NCI-H1417 (cell line): ENCODE results near the gene TCFL5.

Experiments used
- DNase-seq, 3 experiments: peaks; one replicate each; lab custom pipeline; 2025; lab: John Stamatoyannopoulos, UW

Gene TCFL5

DNA sequence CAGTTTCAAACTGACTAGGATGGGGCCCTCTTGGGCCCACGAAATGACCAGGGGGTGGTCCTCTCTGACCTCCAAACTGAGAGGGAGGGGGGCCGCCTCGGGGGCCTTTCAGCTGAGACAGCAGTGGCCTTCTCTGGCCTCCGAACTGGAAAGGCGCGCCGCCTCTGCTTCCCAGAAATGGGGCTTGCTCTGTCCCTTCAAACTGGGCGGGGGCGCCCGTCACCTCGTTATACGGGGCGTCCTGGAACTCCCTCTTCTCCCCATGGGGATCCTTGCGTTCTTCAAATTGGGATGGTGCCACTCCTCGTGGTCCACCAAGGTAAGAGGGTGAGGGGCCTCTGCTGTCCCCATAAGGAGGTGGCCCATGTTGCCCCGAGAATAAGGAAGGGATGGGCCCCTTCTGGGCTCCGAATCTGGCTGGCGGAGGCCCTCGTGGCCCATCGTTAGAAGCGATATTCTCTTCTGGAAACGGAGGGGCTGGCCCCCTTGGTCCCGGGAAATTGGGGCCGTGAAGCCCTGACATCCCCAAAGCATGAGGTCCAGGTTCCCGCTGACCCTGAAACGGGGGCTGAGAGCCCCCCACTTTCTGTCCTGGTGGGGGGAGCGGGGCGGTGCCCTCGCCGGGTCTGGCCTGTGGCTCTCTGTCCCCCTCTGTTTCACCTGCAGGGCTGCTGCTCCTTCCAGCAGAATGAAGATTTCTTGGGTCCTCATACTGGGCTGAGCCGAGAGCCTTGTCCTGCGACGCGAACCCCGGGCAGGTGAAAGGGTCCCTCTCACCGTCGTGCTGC is 18.7 kb upstream of the TCFL5 start:
- no peak for DNase-seq

DNA sequence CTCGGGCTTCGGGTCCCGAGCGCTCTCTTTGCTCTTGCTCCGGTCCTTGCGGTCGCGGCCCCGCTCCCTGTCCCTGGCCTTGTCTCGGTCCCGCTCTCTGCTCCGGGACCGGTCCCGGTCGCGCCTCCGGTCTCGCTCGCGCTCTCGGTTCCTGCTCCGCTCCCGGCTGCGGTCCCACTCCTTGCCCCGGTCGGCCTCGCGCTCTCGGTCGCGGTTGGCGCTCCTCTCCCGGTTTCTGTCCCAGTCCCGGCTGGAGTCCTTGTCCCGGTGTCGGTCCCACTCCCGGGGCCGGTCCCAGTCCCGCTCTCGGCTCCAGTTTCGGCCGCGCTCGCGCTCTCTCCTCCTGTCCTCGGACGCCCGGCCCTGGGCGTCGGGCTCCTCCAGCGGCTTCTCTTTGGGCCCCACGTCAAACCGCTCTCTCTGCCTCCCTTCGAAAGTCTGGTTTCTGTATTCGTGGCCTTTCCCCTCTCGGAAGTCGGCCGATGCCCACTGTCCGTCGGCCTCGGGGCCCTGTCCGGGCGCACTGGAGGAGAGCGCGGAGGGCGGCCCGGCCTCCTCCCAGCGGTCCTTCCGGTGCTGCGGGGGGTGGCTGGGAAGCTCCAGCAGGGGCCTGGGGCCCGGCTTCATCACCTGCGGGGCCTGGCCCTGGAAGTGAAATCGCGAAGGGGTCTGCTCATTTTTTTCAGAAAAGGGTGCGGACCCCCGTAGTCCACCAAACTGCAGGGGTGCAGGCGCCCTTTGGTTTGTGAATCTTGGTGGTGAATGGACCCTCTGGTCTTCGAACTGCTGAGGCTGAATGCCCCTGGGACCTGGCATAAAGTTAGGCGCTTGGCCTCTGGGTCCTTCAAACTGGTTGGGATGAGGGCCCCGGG is 17.9 kb upstream of the TCFL5 start:
- no peak for DNase-seq

DNA sequence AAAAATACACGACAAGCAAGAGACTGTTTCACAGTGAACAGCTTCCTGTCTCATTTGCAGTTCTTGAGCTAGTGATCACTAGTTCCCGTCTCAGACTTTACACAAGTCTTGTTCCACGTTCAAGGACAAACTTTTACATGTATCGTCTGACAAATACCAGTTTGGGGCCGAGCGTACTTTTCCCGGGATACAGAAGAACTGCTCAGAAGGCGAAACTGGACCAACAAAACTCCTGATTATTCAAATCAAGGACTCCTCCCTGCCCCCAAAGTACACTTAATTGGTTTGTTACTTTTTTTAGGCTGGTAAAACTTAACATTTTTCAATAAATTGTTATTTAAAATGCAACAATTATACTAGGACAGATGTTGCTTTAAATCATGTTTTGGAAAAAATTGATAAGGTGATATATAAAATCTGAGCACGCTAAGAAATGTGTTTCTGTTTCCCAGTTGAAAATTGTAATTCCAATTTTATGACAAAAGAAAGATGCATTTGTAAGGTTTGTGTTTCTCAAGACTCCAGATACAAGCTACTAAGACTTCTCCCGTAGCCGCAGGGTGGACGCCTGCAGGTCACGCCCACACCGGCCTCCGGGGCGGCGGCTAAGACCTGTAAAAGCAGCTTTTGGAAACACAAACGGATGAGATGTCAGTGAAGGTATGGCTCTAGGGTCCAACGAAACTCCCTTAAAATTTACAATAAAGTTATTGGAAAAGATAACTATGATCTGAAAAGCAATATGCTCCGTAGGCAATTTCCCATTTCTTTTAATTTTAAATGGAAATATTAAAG is 16.8 kb upstream of the TCFL5 start:
- DNase-seq: no peak

DNA sequence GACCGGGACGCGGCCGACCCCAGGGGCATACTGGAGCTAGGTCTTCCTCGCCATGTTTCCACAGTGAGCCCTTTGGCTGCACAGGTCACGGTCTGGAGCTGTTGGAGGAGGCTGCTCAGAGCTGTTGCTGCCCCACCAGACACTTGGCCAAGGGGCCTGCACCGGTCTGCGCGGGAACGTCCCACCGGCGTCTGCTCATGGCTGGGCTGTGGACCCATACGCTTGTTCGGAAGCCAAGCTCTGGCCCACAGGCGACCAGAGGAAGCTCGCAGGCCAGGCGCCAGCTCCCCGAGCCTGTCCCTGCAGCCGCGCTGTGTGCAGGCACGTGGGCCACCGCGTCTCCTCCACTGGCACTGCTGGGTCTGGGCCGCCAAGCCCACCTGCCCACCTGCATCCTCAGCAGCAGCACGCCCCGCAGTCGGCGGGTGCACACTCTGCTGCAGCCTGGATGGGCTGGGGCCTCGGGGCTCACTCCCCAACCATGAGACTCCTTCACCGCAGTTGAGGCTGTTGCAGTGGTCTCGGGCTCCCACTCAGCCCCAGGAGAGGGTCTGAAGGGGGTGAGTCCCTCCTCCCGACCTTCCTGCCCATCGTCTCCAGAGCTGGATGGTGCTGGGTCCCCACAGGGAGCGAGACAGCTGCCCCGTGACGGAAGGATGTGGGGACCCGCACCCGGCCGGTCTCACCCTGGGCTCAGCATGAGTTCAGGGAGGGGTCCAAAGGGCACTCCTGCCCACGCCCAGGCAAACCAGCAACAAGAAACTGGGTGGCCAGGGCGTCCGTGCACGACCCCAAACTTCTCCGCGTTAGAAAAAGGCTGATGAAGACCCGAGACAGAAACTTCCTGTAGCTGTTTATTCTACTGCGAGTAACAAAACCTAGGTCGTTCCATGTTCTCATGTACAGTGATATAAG is 15.5 kb upstream of the TCFL5 start:
- no peak for DNase-seq

DNA sequence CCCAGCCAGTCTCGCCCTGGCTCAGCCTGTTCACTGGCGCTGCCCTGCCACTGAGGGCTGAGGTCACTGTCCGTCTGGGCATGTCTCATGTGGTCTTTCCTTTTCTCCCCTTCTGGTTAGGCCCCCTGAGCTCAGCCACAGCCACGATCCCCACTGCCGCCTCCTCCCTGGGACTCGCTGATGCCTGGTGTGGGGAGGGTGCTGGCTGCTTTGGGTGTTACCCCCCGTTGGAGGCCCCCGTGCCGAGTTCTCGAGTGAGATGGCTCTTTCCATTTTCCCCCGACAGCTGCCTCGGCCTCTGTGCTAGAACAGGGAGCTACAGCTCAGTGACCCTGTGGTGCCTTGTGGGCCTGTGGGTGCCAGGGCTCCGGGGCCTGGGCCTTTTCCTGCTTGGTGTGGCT is 14.9 kb upstream of the TCFL5 start:
- no peak for DNase-seq

DNA sequence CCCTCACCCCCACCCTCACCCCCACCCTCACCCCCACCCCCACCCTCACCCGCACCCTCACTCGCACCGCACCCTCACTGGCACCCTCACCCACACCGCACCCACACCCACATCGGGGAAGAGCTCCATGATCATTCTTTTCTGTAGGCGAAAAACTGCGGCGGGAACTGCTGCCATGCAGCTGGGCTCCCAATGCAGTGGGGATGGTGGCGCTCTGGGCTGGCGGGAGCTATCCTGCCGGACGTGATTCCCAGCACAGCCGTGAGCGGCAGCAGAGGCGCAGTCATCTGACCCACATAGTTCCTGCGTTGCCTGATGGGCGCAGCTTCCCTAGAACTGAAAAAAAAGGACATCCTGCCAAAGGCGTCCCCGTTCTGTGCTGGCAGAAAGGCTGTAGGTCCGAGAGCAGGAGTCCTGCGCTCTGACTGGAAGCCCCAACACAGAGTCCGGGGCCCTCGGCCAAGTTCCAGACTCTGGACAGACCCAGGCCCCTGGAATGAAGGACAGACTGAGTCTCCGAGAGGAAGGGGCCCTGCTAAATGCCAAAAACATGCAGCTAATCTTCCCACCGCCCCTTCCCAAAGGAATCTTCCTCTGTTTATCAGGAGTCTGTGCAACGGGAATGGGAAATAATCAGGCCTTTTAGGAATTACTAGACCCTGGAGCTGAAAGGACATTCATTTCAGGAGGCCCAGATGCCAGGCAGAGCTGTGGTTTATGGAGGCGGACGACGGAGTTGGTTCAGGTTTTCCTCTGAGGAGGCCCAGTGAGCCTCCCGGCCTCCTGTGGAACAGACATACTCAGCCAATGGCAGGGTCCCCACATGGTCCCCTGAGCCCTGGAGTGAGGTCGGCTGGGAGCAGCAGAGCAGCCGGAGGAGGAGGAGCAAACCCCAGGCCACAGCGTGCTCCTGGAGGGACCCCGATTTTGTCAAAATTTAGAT is 14.1 kb upstream of the TCFL5 start:
- DNase-seq: peak; percentile 83 to 90 (median 83)

DNA sequence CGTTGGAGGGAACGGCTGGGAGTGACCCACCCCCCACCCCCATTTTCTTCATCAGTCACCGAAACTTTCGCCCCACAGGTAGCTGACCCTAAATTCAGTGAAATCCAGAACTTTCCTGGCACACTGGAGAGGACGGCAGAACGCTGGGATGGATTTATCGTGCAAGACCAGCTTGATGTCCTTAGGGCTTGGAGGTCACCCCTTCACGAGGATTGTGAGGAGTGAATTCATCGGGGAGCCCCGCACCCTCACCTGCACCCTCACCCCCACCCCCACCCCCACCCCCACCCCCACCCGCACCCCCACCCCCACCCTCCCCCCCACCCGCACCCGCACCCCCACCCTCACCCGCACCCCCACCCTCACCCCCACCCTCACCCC is 13.3 kb upstream of the TCFL5 start:
- DNase-seq: peak in 1 of 3 experiments; percentile 41

DNA sequence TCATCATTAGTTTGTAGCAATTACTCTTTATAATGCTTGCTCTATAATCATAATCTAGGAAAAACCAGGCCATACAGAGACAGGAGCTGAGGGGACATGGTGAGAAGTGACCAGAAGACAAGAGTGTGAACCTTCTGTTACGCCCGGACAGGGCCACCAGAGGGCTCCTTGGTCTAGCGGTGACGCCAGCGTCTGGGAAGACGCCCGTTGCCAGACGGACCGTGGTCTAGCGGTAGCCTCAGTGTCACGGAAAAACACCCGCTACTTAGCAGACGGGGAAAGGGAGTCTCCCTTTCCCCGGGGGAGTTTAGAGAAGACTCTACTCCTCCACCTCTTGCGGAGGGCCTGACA is 12.0 kb upstream of the TCFL5 start:
- DNase-seq: peak; percentile 26 to 79 (median 71)

DNA sequence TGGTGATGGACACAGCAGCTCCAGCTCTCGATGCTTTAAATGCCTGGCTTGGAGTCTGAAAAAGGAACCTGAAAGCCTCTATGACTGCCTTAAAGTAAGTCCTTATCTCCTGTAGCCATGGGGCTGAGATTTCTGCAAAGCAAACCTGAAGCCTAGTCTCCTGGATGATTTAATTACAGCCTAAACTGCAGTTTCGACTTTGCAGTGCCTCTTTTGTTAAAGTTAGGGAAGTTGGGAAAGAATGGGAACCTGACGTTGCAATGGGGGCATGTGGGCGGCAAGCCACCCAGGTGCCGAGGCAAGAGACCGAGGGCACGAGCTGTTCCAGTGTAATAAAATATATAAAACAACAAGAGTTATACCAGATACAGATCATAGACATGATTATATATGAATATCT is 11.7 kb upstream of the TCFL5 start:
- DNase-seq: no peak

DNA sequence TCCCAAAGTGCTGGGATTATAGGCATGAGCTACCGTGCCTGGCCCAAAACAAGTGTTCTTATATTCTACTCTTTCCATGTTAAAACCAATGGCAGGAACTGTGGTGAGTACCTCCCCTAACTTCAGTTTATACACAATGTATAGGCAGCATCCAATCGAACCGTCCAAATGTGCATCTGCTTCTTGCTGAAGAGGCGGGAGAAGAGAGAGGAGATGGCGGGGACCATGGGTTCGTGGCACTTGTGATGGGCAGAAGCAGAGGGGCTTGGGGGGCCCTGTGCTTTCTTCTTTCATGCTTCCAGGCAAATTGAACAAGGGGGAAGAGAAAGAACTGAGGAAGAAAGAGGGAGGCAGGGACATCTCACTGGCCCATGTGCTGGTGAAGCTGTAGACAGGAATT is 11.2 kb upstream of the TCFL5 start:
- no peak for DNase-seq

DNA sequence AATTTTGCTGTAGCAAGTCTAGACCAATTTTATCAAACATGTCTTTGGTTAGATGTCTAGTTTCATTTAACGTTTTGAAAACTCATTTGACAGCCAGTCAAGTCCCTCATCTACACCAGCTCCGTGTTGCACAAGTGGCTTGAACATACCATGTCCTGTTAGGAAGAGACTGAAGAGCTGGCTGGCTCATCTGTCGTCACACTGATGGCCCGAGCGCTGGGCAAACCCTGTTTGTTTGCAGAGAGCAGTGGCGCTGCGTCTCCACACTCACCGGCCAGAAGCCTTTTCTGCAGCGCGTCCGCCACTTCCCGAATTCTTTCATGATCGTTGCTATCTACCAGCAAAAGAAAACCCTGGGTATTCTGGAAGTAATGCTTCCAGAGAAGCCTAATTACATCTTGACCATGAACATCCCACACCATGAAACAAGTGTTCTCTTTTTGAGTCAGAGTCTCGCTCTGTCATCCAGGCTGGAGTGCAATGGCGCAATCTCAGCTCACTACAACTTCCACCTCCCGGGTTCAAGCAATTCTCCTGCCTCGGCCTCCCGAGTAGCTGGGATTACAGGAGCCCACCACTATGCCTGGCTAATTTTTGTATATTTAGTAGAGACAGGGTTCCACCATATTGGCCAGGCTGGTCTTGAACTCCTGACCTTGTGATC is 10.7 kb upstream of the TCFL5 start:
- no peak for DNase-seq

DNA sequence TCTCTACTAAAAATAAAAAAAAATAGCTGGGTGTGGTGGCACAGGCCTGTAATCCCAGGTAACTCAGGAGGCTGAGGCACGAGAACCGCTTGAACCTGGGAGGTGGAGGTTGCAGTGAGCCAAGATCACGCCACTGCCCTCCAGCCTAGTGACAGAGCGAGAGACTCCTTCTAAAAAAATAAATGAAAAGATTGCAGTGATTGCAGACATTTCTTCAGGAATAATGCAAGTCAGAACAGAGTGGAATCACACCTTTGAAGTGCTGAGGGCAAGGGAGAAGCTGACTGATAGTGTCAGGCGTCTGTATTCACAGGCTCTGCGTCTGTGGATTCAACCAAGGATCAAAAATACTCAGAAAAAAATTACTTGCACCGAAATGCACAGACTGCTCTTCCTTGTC is 2.6 kb upstream of the TCFL5 start:
- DNase-seq: no peak

DNA sequence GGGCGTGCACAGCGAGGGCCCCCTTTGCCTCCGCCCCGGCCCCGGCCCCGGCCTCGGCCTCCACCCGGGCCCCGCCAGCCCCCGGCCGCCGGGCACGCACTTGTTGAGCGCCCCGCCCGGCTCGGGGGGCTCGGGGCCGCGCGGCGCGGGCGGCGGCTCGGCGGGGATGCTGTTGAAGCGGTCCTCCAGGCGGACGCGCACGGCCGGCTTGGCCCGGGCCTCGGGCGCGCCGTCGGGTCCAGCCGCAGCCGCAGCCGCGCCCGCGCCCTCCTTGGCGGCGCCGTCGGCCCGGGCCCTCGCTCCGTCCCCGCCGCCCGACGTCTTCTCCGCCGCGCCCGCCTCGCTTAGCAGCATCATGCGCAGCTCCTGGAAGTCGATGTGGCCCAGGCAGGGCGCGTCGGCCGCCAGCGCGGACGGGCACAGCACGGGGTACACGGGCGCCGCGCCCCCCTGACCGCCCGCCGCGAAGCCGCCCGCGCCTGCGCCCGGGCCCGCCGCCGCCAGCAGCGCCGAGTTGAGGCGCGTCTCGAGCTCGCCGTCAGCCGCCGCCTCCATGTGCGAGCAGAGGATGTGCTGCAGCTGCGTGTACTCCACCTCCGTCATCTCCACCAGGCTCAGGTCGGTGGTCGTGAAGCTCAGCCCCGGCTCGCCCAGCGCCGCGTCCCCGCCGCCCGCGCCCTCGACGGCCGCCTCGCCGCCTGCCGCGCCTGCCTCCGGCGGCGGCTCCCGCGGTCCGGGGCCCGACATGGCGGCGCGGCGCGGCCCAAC is 514 bp downstream of the TCFL5 start:
- DNase-seq: peak; percentile 22 to 71 (median 66)

DNA sequence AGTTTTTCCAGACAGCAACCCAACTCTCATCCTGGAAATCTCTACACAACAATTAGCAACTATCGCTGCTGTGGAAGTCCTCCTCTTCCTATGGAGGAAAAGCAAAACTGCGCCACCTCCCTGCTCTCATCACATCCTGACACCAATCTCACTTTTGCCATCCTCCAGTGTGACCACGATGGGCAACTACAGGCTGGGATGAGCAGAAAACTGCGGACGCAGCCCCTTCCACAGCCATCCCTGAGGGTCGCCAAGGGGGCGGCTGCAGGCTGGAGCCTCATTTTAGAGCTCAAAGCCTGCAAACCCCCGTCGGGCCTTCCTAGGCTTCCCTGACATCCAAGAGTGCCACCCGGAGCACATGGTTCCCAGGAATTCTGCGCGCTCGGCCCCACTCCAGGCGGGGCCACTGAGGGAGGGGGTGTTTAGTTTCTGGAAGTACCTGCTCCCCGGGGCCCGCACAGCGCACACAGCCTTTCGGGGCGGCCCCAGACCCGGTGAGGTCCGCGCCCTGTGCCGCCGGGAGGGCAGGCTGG is 1.2 kb downstream of the TCFL5 start:
- DNase-seq: peak in 2 of 3 experiments; percentile 52 to 67

DNA sequence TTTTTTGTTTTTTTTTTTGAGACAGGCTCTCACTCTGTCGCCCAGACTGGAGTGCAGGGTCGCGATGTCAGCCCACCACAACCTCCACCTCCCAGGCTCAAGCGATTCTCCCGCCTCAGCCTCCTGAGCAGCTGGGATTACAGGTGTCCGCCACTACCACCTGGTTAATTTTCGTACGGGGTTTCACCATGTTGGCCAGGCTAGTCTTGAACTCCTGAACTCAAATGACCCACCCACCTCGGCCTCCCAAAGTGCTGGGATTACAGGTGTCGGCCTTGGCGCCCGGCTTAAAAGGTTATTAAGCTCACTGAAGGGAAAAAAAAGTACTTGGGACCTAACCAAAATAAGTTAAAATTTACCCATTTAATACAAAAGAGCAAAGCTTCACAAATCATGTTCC is 1.9 kb downstream of the TCFL5 start:
- no peak for DNase-seq

DNA sequence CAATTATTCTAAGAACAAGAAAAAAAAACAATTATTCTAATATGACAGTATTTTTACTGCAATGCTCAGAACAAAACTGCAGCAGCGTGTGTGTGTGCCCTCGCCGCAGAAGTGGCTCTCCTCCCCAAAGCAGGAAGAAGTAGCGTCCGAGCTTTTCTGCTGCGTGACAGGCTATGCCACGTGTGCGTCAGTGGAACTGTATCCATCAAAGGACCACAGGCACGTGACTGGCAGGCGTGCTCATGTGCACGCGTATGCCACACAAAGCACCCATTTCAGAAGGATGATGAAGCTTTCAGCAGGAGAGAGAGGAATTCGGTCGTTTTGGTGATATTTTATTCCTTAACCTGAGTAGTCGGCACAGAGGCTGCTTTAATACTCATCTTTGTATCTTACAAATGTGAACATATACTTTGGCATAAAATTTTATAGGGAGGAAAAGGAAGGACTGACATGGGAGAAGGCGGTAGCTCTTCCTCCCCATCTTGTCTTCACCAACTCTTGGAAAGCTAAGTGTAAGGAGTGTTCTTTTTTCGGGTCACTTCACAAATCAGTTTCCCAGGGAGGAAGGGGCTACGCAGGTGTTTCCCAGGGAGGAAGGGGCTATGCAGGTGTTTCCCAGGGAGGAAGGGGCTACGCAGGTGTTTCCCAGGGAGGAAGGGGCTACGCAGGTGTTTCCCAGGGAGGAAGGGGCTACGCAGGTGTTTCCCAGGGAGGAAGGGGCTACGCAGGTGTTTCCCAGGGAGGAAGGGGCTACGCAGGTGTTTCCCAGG is 3.4 kb downstream of the TCFL5 start:
- DNase-seq: no peak

DNA sequence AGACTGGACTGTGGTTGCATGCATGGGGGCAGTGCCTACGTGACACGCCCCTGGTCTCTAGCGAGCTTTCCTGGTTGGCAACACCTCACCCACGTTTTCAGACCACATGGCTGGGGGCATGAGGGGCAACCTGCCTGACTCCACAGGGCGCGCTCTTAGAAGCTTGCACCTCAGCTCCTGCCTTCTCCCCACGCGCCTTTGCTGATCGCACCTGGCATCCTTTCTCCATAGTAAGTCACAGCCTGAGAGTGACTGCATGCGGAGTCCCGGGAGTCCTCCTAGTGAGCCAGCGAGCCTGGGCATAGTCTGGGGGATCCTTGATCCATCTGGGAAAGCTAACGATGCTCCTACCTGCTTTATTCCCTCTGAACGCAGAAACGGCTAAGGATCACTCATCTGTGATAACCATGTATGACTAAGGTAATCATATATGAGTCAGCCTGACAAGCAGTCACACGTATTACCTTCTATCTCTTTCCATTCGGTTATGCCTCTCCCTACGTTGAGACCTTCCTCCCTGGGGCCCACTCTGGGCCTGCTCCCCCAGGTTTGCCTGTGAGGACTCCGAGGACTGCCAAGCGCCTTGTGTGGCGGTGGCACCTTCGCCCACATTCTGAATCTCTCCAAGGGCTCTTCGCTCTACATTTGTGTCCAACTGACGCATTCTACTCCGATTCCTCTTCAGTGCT is 4.5 kb downstream of the TCFL5 start:
- DNase-seq: no peak
